ENCODE data around the gene MTHFSD. TPM values are rescaled to one million over a fixed set of nuclear protein-coding genes. Genes with fewer than 3 reads are reported as not detected.

MTHFSD gene
- polyA plus RNA-seq, 1 donor (not counting 4 experiments of a cell fraction or from before 2014, with no cell fraction given) = 14.7 TPM

DNA sequence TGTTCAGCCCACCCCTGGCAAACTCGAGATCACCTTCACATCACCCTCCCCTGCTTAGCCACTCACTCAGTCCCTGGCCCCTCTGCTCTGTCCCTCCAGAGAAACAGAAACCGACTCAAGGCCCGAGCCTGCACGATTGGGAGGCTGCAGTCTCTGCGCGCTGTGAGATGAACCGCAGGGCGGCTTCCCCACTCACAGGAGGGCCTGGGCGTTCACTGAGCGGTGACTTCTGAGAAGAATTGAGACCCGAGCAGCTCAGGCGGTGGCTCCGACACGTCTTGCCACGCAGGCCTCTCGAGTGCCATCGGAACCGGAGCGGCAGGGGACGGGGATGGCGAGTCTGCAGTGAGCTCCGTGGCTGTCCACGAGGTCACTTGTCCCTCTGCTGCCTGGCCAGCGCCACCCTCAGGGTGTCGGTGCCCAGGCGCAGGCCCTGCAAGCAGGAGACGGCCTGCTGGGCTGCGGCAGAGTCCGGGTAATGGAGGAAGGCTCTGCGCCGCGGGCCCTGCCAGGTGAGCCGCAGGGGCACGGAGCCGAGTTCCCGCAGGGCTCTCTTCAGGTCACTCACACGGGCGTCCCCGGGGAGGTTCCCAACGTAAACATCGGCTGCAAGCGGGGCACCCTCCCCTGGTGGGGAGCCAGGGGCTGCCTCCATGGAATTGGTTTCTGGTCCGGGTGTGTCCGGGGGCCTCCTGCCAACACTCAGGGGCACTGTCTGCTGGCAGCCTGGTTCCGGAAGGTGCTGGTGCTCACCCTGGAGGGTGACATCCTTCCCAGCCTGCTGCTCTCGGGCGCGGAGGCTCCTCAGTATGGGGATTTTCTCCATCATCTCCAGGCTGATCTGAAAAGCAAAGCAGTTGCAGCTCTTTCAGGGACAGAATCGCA lies 23.2 kb downstream of the MTHFSD start:
- dilution Hi-C loops (cut with MboI; ENCODE audit: extremely low pct_ligation_motif_present, low sequenced_read_pairs) = no loop called here
- Histone ChIP-seq H3K4me2 (ENCODE audit: control insufficient read depth, extremely low read depth, insufficient read depth, low read depth, low read length) (no peak overlapping the region), H3K36me3 (ENCODE audit: control insufficient read depth in 2 of 2, extremely low read depth in 1 of 2, insufficient read depth in 2 of 2, low read length in 2 of 2) (peaks cover 0 to 14% of the 10 kb centered on the region in 2 experiments), H3K27ac (ENCODE audit: control insufficient read depth, insufficient read depth, low read length) (no peak overlapping the region), H2AFZ (ENCODE audit: control insufficient read depth, low read length) (no peak overlapping the region), H4K20me1 (ENCODE audit: control insufficient read depth, extremely low read depth, insufficient read depth, low read length) (no peaks in the 10 kb centered on the region), H3K79me2 (ENCODE audit: control insufficient read depth, insufficient read depth, low read length) (no peaks in the 10 kb centered on the region), H3K9me3 (ENCODE audit: control insufficient read depth, low read depth, low read length) (peaks cover 4% of the 10 kb centered on the region), H3K4me3 (ENCODE audit: control insufficient read depth in 2 of 3, extremely low read depth in 1 of 3, insufficient read depth in 2 of 3, low read depth in 1 of 3, low read length in 3 of 3) (no peak overlapping the region), H3K9me1 (ENCODE audit: control insufficient read depth, extremely low read depth, insufficient read depth, low read length) (no peaks in the 10 kb centered on the region), H3K9ac (ENCODE audit: control insufficient read depth, extremely low read depth, insufficient read depth, low read length) (no peak overlapping the region), H3K4me1 (ENCODE audit: control insufficient read depth, extremely low read depth, insufficient read depth, low read length) (no peaks in the 10 kb centered on the region), H3K27me3 (ENCODE audit: control insufficient read depth, extremely low read depth, insufficient read depth, low read length) (no peaks in the 10 kb centered on the region)
- TF ChIP-seq, protein P1, sequence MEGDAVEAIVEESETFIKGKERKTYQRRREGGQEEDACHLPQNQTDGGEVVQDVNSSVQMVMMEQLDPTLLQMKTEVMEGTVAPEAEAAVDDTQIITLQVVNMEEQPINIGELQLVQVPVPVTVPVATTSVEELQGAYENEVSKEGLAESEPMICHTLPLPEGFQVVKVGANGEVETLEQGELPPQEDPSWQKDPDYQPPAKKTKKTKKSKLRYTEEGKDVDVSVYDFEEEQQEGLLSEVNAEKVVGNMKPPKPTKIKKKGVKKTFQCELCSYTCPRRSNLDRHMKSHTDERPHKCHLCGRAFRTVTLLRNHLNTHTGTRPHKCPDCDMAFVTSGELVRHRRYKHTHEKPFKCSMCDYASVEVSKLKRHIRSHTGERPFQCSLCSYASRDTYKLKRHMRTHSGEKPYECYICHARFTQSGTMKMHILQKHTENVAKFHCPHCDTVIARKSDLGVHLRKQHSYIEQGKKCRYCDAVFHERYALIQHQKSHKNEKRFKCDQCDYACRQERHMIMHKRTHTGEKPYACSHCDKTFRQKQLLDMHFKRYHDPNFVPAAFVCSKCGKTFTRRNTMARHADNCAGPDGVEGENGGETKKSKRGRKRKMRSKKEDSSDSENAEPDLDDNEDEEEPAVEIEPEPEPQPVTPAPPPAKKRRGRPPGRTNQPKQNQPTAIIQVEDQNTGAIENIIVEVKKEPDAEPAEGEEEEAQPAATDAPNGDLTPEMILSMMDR (optimal IDR thresholded peaks at IDR 0.05 in 1 of 3, IDR thresholded peaks at IDR 0.05 in 1 of 3, conservative IDR thresholded peaks at IDR 0.05 in 1 of 3; ENCODE audit: extremely low read depth in 1 of 3, insufficient read depth in 2 of 3, low read length in 3 of 3) = no peak
- no peak for TF ChIP-seq EZH2 (IDR thresholded peaks at IDR 0.05; ENCODE audit: low read length)
- FAIRE-seq = no peak
- no peak for DNase-seq (ENCODE audit: low read depth, low spot score)

GRCh38 chr16:86531191-86531545 lies 23.9 kb downstream of the MTHFSD start:
- dilution Hi-C loops (cut with MboI; ENCODE audit: extremely low pct_ligation_motif_present, low sequenced_read_pairs) = no loop called here
- H3K4me1 ChIP-seq (ENCODE audit: control insufficient read depth, extremely low read depth, insufficient read depth, low read length) = no peaks in the 10 kb centered on the region
- no peak overlapping the region for H2AFZ ChIP-seq (ENCODE audit: control insufficient read depth, low read length)
- no peaks in the 10 kb centered on the region for H4K20me1 ChIP-seq (ENCODE audit: control insufficient read depth, extremely low read depth, insufficient read depth, low read length)
- H3K36me3 ChIP-seq (ENCODE audit: control insufficient read depth in 2 of 2, extremely low read depth in 1 of 2, insufficient read depth in 2 of 2, low read length in 2 of 2) = peaks cover 0 to 12% of the 10 kb centered on the region in 2 experiments
- no peak for TF ChIP-seq EZH2 (IDR thresholded peaks at IDR 0.05; ENCODE audit: low read length)
- TF ChIP-seq, protein P1 (optimal IDR thresholded peaks at IDR 0.05 in 1 of 3, IDR thresholded peaks at IDR 0.05 in 1 of 3, conservative IDR thresholded peaks at IDR 0.05 in 1 of 3; ENCODE audit: extremely low read depth in 1 of 3, insufficient read depth in 2 of 3, low read length in 3 of 3) = no peak
- DNase-seq (ENCODE audit: low read depth, low spot score) (no peak), FAIRE-seq (no peak)
- H3K9me3 ChIP-seq (ENCODE audit: control insufficient read depth, low read depth, low read length) = peaks cover 4% of the 10 kb centered on the region
- H3K9me1 ChIP-seq (ENCODE audit: control insufficient read depth, extremely low read depth, insufficient read depth, low read length) = no peaks in the 10 kb centered on the region
- H3K27ac ChIP-seq (ENCODE audit: control insufficient read depth, insufficient read depth, low read length) = no peak overlapping the region
- no peaks in the 10 kb centered on the region for H3K79me2 ChIP-seq (ENCODE audit: control insufficient read depth, insufficient read depth, low read length)
- no peak overlapping the region for H3K9ac ChIP-seq (ENCODE audit: control insufficient read depth, extremely low read depth, insufficient read depth, low read length)
- no peak overlapping the region for H3K4me2 ChIP-seq (ENCODE audit: control insufficient read depth, extremely low read depth, insufficient read depth, low read depth, low read length)
- no peak overlapping the region for H3K4me3 ChIP-seq (ENCODE audit: control insufficient read depth in 2 of 3, extremely low read depth in 1 of 3, insufficient read depth in 2 of 3, low read depth in 1 of 3, low read length in 3 of 3)
- H3K27me3 ChIP-seq (ENCODE audit: control insufficient read depth, extremely low read depth, insufficient read depth, low read length) = no peaks in the 10 kb centered on the region
